SK-N-MC (cell line): ENCODE data around the gene MYBBP1A.

Experiments used
- EZH2 ChIP-seq: fragments of 200-600 bp; sonication (generic); IDR thresholded peaks from one replicate; pipeline ENCODE4 v1.6.1; 2017; ENCODE audit warnings: antibody characterized with exemption
- FOXP2 ChIP-seq: optimal IDR thresholded peaks from 2 replicates; pipeline ENCODE3; 2011; ENCODE audit warnings: mild to moderate bottlenecking, moderate library complexity; ENCODE audit not compliant: insufficient read depth; ENCODE audit errors: extremely low read length, control extremely low read depth
- POLR2AphosphoS5 ChIP-seq: IDR thresholded peaks from 2 replicates; pipeline ENCODE4 v1.6.1; 2012; ENCODE audit warnings: mild to moderate bottlenecking, low read depth, low read length, borderline replicate concordance

DNA sequence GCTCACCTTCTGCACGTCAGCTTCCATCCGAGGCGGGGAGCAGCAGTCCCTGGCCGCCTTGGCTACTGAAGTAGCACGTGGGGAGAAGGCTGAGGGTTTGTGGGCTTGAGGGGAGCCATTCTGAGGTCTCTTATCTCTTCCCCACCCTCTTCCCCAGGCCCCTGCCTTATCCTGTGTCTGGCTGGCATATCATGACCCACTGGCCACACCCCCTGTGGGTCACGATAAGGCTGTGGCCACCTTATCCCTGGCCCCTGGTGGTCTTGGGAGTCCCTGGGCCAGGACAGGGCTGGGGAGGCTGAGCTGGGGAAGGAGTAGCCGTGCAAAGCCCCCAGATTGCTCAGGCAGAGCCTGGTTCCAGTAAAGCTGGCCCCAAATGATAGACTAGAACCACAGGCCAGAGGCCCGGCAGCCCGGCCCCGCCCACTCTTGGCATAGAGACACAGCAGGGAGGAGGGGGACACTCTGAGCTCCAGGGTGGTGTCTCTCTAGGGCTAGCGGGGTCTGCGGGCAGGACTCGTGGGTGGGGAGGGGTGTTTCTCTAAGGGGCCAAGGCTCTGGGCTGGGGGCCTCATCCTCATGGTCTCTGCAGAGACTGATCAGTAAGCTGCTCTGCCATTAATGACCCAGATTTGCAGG is 48.9 kb downstream of the MYBBP1A start:
- TF ChIP-seq POLR2AphosphoS5 (no peak), EZH2 (no peak), FOXP2 (no peak)
